GM18909 (cell line): ENCODE data around the gene ZCCHC24.

ENCODE experiments used
- ATAC-seq: cut with Tn5 transposase; IDR thresholded peaks from one replicate; pipeline ENCODE4 v1.9.1; 2021; ENCODE audit warnings: mild to moderate bottlenecking; ENCODE audit not compliant: unreplicated experiment, poor library complexity

The ZCCHC24 gene

DNA sequence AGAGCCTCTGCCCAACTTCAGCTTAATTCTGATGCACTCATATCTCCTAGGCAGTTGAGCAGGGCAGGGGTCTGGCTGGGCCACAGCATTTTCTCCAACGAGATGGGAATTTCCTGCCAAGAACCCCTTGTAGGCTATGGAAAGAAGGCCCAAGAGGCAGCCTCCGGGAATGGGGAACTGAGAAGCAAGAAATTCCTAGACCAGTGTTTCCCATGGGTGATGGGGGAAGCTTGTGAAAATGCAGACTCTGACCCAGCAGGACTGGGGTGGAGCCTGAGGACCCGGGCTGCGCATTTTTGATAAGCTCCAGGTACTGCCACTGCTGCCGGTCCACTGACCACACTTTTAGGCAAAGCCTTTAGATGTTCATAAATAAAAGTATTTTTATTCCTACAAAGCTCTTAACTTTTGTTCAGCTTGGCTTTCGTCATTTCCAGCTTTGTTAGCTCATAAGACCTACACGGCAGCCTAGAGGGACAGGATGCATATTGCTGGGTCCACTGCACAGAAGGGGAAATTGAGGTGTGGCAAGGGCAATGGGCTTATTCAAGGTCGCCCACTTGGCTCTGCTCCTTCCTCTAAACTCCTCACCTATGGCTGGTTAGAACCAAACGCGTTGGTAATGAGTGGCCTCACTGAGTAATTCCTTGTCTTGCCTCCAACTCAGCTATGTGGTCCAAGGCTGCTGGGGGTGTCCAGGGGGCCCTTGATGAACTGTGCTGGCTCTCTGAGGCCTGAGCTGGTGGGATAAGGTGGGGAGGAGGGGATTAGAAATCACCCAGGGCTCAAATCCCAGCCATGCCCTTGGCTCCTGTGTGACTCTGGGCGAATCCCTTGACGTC lies 29.5 kb downstream of the ZCCHC24 start:
- ATAC-seq: no peak

DNA sequence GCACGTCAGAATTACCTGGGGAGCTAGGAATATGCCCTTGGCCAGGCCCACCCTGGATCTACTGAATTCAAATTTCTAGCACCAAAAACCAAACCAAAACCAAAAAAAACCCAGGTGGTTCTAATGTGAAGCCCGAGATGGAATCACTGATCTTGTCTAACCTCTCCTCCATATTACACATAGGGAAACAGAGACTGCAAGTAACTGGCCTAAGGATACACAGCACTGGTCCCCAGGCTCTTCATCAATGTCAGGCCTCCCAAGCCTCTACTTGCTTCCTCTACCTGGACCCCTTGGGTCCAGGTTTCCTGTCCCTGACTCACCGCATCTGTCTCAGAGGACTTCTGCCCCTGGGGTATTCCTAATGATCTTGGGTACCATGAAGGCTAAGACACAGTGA lies 30.7 kb downstream of the ZCCHC24 start:
- ATAC-seq: no peak

DNA sequence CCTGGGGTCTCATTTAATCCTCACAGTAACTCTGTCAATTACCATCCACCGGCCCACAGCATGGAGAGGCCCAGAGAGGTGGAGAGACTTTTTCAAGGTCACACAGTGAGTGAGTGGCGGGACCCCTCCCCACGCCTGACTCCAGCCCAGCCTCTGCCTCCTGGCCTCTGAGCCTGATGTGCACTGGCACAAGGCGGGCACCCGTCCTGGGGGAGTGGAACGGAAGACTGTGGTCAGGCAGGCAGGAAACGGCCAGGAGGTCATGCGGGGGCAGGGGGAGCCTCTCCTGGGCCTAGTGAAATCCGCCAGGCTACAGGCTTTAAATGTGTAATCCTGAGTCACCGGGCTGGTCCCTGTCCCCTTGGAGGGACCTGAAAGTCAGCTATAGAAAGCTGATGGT lies 32.2 kb downstream of the ZCCHC24 start:
- peak; percentile 76 for ATAC-seq

DNA sequence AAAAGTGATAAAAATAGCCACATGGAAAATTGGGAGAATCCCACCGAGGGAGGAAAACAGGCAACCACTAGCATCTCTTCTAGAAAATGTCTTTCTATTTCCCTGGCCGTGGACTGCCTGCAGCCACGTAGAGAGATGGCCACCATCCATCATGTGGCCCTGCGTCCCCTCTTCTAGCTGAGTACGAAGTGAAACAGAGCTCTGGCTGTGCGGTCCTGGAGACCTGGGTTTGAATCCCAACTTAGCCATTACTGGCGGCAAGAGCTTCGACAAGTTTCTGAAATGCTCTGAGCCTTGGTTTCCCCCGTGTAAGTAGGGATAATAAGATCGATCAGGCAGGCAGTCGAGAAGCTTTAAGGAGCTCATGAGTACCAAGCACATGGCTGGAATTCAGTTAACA lies 32.9 kb downstream of the ZCCHC24 start:
- no peak for ATAC-seq

- no peak for ATAC-seq
Observed at GRCh38 chr10:79411546-79412495, 33.6 kb downstream of the ZCCHC24 start.

DNA sequence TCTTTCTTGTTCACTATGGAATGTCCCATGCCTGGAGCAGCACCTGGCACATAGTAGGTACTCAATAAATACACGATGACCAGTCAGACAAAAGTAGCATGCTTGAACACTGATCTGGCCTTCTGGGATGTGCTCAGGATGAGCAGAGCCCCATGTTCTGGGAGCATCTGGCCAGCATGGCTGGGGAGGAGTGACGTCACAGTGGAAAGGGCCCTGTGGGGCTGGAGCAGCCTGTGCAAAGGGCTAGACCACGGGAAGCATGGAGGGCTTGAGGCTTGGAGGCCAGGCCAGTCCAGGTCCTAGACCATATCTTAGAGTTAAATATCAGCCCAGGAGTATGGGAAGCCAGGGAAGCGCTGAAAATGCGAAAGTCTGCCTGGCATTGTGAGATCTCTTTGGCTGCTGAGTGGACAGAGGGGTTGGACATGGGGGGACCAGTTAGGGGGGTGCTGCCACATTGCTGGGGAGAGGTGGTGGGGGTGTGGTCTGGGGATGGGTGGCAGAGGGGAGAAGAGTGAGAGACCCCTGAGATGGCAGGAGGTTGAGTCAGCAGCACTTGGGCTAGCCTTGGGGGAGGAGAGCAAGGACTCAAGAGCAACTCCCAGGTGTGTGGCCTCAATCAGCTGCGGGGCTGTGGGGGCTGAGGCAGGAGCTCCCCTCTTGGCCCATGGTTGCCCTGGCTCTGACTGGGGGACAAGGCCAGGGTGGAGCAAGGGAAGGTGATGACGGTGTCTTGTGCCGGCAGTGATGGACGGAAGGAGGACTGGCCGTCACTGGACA lies 34.9 kb downstream of the ZCCHC24 start:
- ATAC-seq: no peak

DNA sequence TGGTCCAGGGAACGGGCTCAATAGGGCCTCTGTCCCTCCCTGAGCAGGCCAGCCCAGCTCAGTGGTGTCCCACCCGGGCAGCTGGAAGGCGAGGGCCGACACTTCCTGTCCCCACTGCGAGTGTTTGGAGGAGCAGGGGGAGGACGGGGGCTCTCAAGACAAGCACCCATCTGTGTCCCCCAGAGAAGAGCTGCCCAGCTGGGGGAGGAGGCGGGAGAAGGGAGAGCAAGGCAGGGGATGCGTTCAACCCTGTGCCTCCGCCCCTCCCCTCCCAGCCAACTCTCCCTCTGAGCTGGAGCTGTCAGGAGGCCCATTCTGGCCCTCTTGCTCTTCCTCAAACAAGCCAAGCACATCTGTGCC lies 35.7 kb downstream of the ZCCHC24 start:
- ATAC-seq: no peak

- ATAC-seq: no peak
Observed at GRCh38 chr10:79409038-79409725, 36.2 kb downstream of the ZCCHC24 start.

DNA sequence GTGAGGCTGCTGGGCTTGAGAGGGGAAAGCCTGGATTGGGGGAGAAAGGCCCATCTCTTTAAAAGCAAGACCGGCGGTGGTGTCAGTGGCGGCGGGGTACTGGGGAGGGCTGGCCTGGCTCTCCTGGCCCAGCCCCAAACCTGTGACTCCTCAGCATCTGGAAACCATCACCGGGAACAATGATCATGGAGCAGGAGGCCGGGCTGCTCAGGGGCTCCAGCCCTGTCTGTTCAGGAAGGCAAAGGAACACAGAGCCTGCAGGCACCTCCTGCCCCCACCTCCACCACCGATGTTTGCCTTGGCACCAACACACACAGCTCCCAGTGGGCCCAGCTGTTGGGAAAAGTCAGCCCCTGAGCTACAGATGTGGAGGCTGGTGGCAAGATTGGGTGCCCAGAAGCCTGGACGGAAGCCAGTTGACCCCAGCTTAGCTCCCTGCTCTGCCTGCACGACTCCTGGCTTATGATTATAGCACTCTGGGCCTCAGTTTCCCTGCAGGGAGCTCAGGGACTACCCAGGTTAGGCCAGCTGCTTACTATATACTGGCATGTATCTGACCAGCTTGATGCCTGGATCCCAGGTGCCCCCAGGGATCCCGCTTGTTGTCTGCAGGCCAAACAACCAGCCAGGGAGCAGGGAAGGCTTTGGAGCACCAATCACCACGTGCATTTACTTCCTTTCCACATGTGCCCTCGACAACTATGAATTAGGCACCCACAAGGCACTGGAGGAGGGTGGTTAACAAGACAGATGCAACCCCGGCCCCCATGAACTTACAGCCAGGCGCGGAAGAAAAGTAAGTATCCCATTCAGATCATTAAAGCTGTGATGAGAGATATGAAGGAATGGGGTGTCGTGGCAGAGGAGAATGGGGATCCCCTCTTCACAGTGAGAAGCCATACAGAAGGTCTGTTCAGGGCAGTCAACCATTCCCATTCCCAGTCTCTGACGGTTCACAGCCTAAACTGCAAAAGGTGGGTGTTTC lies 37.3 kb downstream of the ZCCHC24 start:
- no peak for ATAC-seq

GRCh38 chr10:79407423-79407796 lies 38.0 kb downstream of the ZCCHC24 start:
- no peak for ATAC-seq

- ATAC-seq: no peak
Observed at GRCh38 chr10:79406683-79407422, 38.6 kb downstream of the ZCCHC24 start.

DNA sequence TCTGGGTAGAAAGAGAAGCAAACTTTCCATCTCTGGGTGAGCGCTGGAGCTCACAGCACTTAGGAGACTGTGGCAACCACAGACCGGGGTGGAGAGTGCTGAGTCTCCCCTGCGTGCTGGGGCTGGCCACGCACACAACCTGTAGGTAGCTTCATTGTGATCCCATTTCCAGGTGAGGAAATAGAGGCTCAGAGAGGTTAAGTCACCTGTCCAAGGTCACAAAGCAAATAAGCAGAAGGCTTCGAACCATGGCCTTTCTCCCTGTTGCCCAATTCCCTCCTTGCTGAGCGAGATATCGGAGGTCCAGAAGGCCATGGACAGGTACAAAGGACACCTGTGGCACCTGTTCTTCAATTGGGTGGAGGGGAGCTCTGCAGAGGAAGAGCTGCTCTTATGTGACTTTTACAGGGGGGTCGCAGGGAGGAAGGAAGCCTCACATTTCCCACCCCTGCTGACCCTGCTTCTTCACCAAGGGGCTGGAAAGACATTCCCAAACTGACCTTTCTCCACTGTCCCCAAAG lies 39.4 kb downstream of the ZCCHC24 start:
- no peak for ATAC-seq

DNA sequence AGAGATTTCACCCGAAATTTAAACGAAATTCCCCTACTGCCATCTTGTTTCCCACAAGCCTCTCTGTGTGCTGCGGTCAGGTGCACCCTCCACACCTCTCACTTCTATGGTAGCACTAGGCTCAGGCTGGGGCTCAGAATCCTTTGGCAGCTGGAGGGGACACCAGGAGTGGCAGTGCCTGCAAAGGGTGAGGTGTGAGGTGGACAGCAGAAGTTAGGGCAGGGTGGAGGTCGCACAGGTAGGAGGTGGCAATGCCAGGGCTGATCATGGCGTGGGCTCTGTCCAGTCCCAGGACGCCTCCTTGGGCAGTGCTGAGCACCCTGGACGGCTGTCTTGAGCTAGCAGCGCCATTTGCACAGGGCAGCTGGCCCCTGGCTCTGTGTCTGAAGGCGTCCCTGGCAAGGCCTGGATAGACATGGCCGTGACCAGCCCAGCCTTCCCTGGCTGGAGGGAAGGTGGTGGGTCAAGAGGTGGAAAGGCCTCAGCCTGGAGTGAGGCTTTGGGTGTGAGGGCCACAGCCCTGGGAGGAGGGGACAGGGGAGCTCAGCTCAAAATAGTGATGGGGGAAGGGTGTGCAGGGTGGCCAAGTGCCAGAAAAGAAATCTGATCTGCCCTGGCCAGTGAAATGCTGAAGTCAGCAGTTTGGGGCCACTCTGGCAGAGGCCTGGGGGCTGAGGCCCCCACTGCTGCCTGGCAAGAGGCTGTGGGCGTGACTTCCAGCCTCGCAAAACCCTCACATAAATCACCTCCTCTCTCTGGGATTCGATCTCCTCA lies 40.0 kb downstream of the ZCCHC24 start:
- no peak for ATAC-seq

DNA sequence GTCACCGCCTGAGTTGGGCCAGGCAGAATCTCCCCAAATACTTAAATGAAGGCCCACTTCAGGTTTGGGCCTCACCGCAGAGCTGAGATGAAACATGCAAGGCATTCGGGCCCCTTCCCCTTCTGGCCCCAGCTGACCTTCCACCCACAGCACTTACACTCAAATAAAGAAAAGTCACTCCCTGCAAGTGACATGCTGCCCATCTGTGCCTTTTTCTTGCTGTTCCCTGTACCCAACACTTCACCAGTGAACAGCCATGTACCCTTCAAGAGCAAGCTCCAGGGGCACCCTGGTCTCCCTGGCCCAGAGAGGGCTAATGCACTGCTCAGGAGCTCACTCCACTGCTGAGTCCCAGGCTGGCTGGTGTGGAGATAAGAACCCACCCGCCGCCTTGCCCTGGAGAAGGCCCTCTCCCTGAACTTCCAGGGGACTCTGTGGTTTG lies 40.7 kb downstream of the ZCCHC24 start:
- no peak for ATAC-seq

DNA sequence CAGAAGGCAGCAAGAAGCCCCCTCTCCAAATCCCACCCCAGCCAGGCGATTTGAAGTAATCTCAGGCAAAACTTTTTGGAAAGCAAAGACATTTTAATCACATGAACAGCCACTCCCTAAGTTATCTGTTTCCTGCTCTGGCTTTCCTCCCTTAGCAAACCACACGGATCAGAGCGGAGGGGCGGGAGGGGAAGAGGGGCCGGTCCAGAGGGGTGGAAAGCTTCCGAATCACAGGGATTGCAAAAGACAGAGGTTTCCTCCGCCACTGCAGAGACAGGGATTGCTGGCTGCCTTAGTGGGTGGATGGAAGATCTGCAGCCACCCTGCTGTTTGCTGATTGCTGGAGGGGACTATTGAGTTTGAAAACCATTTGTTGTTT lies 41.2 kb downstream of the ZCCHC24 start:
- ATAC-seq: no peak

- ATAC-seq: no peak
Observed at GRCh38 chr10:79403441-79404230, 41.8 kb downstream of the ZCCHC24 start.
